Measurements from ENCODE around the gene EMC1.

EMC1 gene

GRCh38 chr1:19213580-19213979, 37.7 kb downstream of the EMC1 start:
- no peak for DNase-seq

DNA sequence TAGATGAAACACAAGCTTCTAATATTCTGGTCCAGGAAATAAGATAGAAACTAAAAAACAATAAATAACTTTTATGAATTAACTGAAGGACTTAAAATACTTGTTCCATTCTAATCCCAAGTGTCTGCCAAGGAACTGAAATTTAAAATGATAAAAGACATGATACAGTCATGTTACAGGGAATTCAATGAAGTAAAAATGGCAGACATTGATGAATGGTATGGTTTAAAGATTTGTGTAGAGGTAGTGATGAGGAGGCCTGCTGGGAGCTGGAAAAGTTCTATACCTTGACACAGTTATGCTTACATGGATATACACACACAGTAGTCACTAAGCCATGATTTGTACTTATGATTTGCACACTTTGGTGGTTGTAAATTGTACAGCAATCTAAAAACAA, 39.2 kb downstream of the EMC1 start:
- DNase-seq = no peak

- peak; percentile 29 for DNase-seq
Measured at GRCh38 chr1:19210772-19211549, 40.4 kb downstream of the EMC1 start.

GRCh38 chr1:19209990-19210771, 41.1 kb downstream of the EMC1 start, which contains the start of gene UBR4:
Gene UBR4 (minus strand): TSS chr1:19210266. CDS start chr1:19210248, 18 bp downstream.
- peak; percentile 85 for DNase-seq

- no peak for DNase-seq
Measured at GRCh38 chr1:19209439-19209989, 41.8 kb downstream of the EMC1 start.

GRCh38 chr1:19208710-19209438, 42.5 kb downstream of the EMC1 start:
- no peak for DNase-seq

GRCh38 chr1:19206947-19207346, 44.4 kb downstream of the EMC1 start:
- DNase-seq = no peak

GRCh38 chr1:19205845-19206244, 45.5 kb downstream of the EMC1 start:
- no peak for DNase-seq

- no peak for DNase-seq
Measured at GRCh38 chr1:19205403-19205802, 45.9 kb downstream of the EMC1 start.

- DNase-seq = no peak
Measured at GRCh38 chr1:19204446-19205266, 46.7 kb downstream of the EMC1 start.

DNA sequence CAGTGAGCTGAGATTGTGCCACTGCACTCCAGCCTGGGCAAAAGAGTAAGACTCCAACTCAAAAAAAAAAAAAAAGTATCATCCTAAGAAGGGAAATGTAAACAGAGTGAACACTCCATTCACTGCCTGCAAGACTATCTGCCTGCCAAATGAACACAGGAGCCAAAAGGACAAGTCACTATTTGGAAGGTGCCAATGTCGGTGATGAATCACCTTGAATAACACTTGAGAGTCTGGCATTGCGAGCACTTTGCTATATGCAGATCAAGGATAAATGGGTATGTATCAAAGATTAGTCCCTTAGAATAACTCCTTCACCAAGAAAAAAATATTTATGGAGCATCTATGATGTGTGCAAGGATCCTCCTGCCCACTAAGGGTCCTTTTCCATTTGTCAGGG, 47.9 kb downstream of the EMC1 start:
- no peak for DNase-seq

DNA sequence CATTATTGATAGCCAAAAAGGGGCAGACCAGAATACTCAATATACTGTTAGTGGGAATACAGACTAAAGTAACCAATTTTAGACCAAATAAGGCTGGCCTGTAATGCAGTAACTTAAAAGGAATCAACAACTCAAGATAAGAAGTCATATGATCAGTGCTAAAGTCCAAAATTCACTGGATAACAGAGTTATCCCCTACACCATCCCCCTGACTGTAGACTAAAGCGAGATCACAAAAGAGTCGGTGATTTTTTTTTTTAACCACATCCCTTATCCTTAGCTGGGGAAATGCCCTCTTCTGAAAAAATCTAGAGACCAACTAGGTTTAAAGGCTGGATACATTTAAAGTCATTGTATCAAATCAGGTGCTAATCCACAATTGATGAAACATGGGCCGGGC, 48.9 kb downstream of the EMC1 start:
- DNase-seq = no peak

DNA sequence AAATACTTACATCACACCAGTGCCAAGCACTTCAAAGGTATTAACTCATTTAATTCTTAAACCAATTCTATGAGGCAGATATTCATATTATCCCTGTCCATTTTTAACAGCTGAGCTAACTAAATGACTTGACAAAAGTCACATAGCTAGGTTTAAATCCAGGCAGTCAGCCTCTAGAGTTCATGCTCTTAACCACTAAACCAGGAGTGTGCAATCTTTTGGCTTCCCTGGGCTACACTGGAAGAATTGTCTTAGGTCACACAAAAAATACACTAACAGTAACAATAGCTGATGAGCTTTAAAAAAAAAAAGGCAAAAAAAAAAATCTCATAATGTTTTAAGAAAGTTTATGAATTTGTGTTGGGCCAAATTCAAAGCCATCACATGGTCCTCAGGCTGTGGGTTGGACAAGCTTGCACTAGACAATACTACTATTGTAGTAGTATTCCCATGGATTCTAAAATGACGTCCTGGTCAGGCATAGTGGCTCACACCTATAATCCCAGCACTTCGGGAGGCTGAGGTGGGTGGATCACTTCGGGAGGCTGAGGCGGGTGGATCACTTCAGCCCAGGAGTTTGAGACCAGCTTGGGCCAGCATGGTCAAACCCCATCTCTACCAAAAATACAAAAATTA, 51.2 kb downstream of the EMC1 start:
- DNase-seq = no peak

GRCh38 chr1:19199329-19199968, 51.9 kb downstream of the EMC1 start:
- no peak for DNase-seq

- no peak for DNase-seq
Measured at GRCh38 chr1:19198820-19199219, 52.5 kb downstream of the EMC1 start.

DNA sequence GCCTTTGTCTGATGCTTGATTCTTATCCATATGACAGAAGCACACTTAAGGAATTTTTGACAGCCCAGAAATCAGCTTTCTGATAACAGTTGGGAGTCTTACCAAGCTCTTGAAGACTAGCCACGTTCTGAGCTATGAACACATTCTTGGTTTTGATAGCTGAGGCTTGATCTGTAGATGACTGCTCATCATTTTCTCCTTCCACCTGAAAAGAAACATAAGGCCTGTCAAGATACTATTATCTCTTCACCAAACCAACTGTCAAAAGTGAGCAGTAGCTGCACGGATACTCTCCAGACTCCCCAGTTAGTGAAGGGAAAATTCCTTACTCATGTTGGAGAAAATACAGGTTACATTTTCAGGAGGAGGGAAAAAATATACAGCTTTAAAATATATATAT, 53.5 kb downstream of the EMC1 start:
- DNase-seq = no peak

DNA sequence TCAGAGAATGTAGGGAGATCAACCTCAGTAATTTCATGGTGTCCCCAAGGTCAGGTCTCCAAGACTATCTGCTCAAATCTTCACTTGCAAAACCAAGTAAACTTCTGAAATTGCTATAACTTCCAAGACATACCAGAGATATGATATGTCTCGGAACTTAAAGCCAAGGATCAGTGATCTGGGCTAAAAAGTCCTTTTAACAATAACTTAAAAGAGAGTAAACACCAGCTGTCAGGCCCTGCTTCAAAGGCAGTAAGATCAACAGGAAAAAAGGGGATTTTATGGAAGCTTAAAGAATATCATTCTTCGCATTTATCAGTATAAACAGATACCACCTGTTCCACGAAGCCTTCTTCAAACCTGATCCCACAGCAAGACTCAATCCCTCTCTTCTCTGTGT, 55.0 kb downstream of the EMC1 start:
- no peak for DNase-seq

DNA sequence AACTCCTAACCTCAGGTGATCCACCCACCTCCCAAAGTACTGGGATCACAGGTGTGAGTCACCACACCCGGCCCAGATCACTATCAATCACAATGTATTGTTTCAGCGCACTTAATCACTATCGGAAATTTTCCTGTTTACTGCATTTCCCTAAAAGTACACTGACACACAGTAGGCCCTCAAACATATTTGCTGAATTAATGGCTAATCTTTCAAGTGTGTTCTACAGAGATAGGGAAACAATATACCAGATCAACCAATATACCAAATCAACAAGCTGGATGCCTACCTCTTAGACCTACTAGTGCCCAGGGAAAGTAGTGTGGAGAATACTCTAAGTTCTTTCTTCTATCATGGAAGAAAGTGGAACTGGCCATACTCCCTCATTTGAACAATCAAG, 58.3 kb downstream of the EMC1 start:
- DNase-seq = no peak

DNA sequence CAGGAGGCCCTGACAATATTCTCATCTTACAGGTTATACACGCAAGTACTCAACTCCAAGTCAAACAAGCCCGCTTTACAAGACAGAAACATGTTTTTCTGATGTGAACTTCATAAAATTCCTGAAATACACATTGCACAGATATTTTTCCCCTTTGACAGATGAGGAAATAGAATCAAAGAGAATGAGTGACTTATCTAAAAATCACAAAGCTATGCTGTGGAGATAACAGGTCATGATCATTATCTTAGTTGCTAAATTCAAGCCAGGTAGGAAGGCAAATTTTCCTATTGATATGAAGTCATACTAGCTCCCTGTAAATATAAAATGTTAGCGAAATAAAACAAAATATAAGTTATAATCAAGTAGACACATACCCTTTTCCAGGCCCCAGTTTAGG, 59.5 kb downstream of the EMC1 start:
- DNase-seq = no peak

DNA sequence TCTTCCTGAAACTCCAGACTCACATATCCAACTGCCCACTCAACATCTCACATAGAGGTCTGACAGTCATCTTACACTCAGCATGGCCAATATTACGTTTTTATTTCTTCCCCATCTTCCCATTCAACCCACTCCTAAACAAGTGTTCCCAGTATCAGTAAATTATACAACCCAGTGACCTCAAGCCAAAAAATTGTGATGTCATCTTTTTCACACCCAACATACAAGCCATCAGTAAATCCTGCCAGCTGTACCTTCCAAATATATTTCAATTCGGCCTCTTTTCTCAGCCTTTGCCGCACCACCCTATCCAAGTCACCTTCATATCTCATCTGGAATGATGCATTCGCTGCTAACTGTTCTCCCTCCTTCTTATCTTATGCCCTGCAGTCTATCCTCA, 60.9 kb downstream of the EMC1 start:
- DNase-seq = no peak

- no peak for DNase-seq
Measured at GRCh38 chr1:19189270-19189669, 62.1 kb downstream of the EMC1 start.

Data from NCI-H526 treated with DMSO at 0.1 percent for 48 hours (cell line).